ENCODE data around the gene LHX2. TPM values are rescaled to one million over a fixed set of nuclear protein-coding genes. Genes with fewer than 3 reads are reported as not detected.
A peak's percentile ranks its signal among the peaks of the same experiment; 100 is the strongest.

Gene LHX2
- total and polyA plus RNA-seq, 2 of the 4 experiments (the other 2 are of a cell fraction), result not detected

GRCh38 chr9:124079176-124079925, 67.8 kb downstream of the LHX2 start:
- Histone ChIP-seq H3K23ac (ENCODE audit: low read depth, low read length) (no peak overlapping the region), H3K4me1 (ENCODE audit: control insufficient read depth, insufficient read depth, low read length) (peaks cover 10% of the 10 kb centered on the region), H2AK5ac (ENCODE audit: low read depth, low read length) (peak overlapping the region; percentile 66; the same call in 1 of the 2 replicates), H3K9me3 (ENCODE audit: control insufficient read depth, insufficient read depth, low read length) (no peaks in the 10 kb centered on the region), H3K27ac (ENCODE audit: insufficient read depth, low read length) (no peak overlapping the region), H4K20me1 (ENCODE audit: insufficient read depth, low read length) (no peaks in the 10 kb centered on the region; the same call in 1 of the 2 replicates), H3K27me3 (ENCODE audit: control insufficient read depth, insufficient read depth, low read length) (peaks cover 12% of the 10 kb centered on the region), H3K4me2 (ENCODE audit: low read depth, low read length) (no peak overlapping the region), H2BK20ac (ENCODE audit: low read depth, low read length) (no peak overlapping the region), H3K9me1 (ENCODE audit: insufficient read depth, low read length) (peaks cover 9% of the 10 kb centered on the region), H4K8ac (ENCODE audit: low read depth in 2 of 2, low read length in 2 of 2) (0 out of 4 replicates have a peak overlapping the region, but pooled peaks of 1 of the 2 experiments have one; percentile 31), H2BK120ac (ENCODE audit: low read depth, low read length) (no peak overlapping the region; the same call in 1 of the 2 replicates), H4K91ac (ENCODE audit: insufficient read depth, low read depth, low read length) (peak overlapping the region; percentile 38; the same call in 1 of the 2 replicates), H3K18ac (ENCODE audit: low read depth, low read length) (no peak overlapping the region), H2BK15ac (ENCODE audit: low read depth, low read length) (0 out of 3 replicates have a peak overlapping the region, but pooled peaks have one; percentile 23), H2AK9ac (replicated peaks; ENCODE audit: low read depth, low read length, poor library complexity) (peak overlapping the region; percentile 67), H2BK5ac (ENCODE audit: low read depth, low read length, poor library complexity, severe bottlenecking) (no peak overlapping the region), H3K36me3 (ENCODE audit: control insufficient read depth, insufficient read depth, low read length) (no peaks in the 10 kb centered on the region), H3K79me1 (ENCODE audit: low read depth in 1 of 2, low read length in 2 of 2) (no peaks in the 10 kb centered on the region), H4K5ac (ENCODE audit: low read depth, low read length) (no peak overlapping the region), H3K14ac (replicated peaks; ENCODE audit: low read depth, low read length) (peak overlapping the region; percentile 25; the same call in 1 of the 2 replicates), H3K4me3 (ENCODE audit: insufficient read depth, low read depth, low read length) (no peak overlapping the region), H2AFZ (replicated peaks; ENCODE audit: low read length, poor library complexity) (peak overlapping the region; percentile 36), H3K56ac (ENCODE audit: extremely low read depth, insufficient read depth, low read length) (no peak overlapping the region), H3K9ac (ENCODE audit: low read depth, low read length) (no peak overlapping the region), H3K4ac (ENCODE audit: low read depth, low read length) (peak overlapping the region; percentile 61)
- TF ChIP-seq MXI1 (IDR thresholded peaks at IDR 0.05; ENCODE audit: borderline replicate concordance, low read depth, low read length) (no peak), SMC3 (IDR thresholded peaks at IDR 0.05; ENCODE audit: low read depth, low read length) (no peak), RCOR1 (IDR thresholded peaks at IDR 0.05; ENCODE audit: insufficient replicate concordance, low read length) (peak; percentile 33), FOS (IDR thresholded peaks at IDR 0.05; ENCODE audit: low read depth, low read length) (peak; percentile 8; the same call in 1 of the 2 replicates), BHLHE40 (IDR thresholded peaks at IDR 0.05; ENCODE audit: low read depth, low read length) (peak; percentile 22; the same call in 1 of the 2 replicates), RAD21 (IDR thresholded peaks at IDR 0.05; ENCODE audit: low read length) (no peak)
- no TSS peak for BruUV-seq (replicated peaks)
- DNase-seq (peak; percentile 66), ATAC-seq (ENCODE audit: low read depth) (peak; percentile 78)
- 63% methylated on average over 9 of the region's 17 CpGs; no CpG with 5 or more reads in 1 of the 2 experiments for WGBS, 2 experiments (ENCODE audit: extremely low coverage in 2 of 2, insufficient read length in 1 of 2)
- CTCF ChIA-PET, result interaction anchor here (0.5 to 1.3 kb wide), 2 partner anchors 48 to 312 kb away, joined by 3 to 4 read pairs; no protein-coding TSS in a partner anchor
- in situ Hi-C loops (cut with MboI; ENCODE audit: low sequenced_read_pairs), result no loop called here
- POLR2A ChIA-PET (ENCODE audit: unreplicated experiment), result no interaction called here
- dilution Hi-C loops (cut with HindIII; ENCODE audit: low sequenced_read_pairs, unreplicated experiment), result no loop called here
- intact Hi-C loops (cut with micrococcal nuclease), result no loop called here
